Measurements from ENCODE around the gene DAG1. TPM values are rescaled to one million over a fixed set of nuclear protein-coding genes. Genes with fewer than 3 reads are reported as not detected.

Gene DAG1
- total RNA-seq, 5 donors from 2014 or later (not counting 1 experiment from before 2014, with no cell fraction given) = 16.5 to 19.4 (median 18.1) TPM

DNA sequence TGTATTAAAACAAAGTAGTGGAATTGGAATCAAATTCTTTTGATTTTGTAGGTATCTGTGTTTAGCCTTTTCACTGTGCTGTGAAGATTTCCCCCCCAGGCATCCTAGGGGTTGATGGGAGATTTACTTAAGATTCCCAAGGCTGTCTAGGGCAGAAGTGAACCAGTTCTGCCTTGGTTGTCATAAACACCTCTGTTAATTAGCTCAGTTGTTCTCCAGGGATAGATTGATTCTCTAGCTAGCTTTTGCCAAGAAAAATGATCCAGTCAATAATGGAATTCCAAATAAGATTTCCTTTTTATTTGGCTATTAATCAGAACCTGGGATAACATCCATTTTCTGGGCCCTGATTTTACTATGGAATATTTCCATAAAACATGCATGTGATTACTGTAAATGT, 12.7 kb downstream of the DAG1 start:
- POLR2A ChIA-PET = interaction anchor here in 1 of 2 donors (0.7 kb wide), 1 partner anchor 923 kb away, joined by 3 read pairs; no protein-coding TSS in a partner anchor

GRCh38 chr3:49484471-49484870, 14.4 kb downstream of the DAG1 start:
- H3K9me3 Mint-ChIP-seq = no peaks in the 10 kb centered on the region
- peaks cover 0 to 9% of the 10 kb centered on the region in 2 donors for H3K36me3 ChIP-seq (ENCODE audit: control insufficient read depth in 2 of 2, extremely low read depth in 1 of 2, insufficient read depth in 1 of 2, low read length in 1 of 2)
- WGBS (ENCODE audit: insufficient coverage) = 0% methylated on average over 1 of the region's 3 CpGs
- no peaks in the 10 kb centered on the region for H3K27me3 Mint-ChIP-seq
- POLR2A ChIA-PET = no interaction called here
- H3K4me1 Mint-ChIP-seq = peaks cover 0 to 27% (median 12%) of the 10 kb centered on the region in 3 donors
- no peaks in the 10 kb centered on the region for H3K27me3 ChIP-seq (replicated peaks in 1 of 2; ENCODE audit: control insufficient read depth in 2 of 2, extremely low read depth in 1 of 2, insufficient read depth in 2 of 2, low read length in 1 of 2)
- H3K4me3 Mint-ChIP-seq = no peak overlapping the region
- no peaks in the 10 kb centered on the region for H3K9me3 ChIP-seq
- ATAC-seq (replicated peaks in 1 of 4) (no peak), DNase-seq (no peak)
- peaks cover 0 to 3% of the 10 kb centered on the region in 2 experiments for H3K4me1 ChIP-seq (ENCODE audit: control insufficient read depth in 1 of 2, extremely low read depth in 1 of 2, insufficient read depth in 2 of 2, low read length in 2 of 2)
- no peak overlapping the region for H3K27ac Mint-ChIP-seq
- no peak overlapping the region for H3K27ac ChIP-seq (ENCODE audit: low read length)
- CTCF ChIA-PET = interaction anchor here in 1 of 2 donors (0.6 kb wide), 1 partner anchor 721 kb away, joined by 3 read pairs; no protein-coding TSS in a partner anchor
- no peak overlapping the region for H3K4me3 ChIP-seq (ENCODE audit: control insufficient read depth in 1 of 2, extremely low read depth in 1 of 2, low read length in 1 of 2)
- H3K36me3 Mint-ChIP-seq = peaks cover 21% of the 10 kb centered on the region

More for the DNA sequence above, 12.7 kb downstream of the DAG1 start:
- Mint-ChIP-seq H3K4me3 (no peak overlapping the region), H3K27ac (no peak overlapping the region), H3K9me3 (no peaks in the 10 kb centered on the region), H3K36me3 (peaks cover 13% of the 10 kb centered on the region), H3K4me1 (peaks cover 0 to 23% (median 9%) of the 10 kb centered on the region in 3 donors), H3K27me3 (no peaks in the 10 kb centered on the region)
- Histone ChIP-seq H3K4me1 (ENCODE audit: control insufficient read depth in 1 of 2, extremely low read depth in 1 of 2, insufficient read depth in 2 of 2, low read length in 2 of 2) (peaks cover 0 to 3% of the 10 kb centered on the region in 2 experiments), H3K27me3 (replicated peaks in 1 of 2; ENCODE audit: control insufficient read depth in 2 of 2, extremely low read depth in 1 of 2, insufficient read depth in 2 of 2, low read length in 1 of 2) (no peaks in the 10 kb centered on the region), H3K27ac (ENCODE audit: low read length) (no peak overlapping the region), H3K9me3 (no peaks in the 10 kb centered on the region), H3K36me3 (ENCODE audit: control insufficient read depth in 2 of 2, extremely low read depth in 1 of 2, insufficient read depth in 1 of 2, low read length in 1 of 2) (peaks cover 0 to 10% of the 10 kb centered on the region in 2 donors), H3K4me3 (ENCODE audit: control insufficient read depth in 1 of 2, extremely low read depth in 1 of 2, low read length in 1 of 2) (no peak overlapping the region)
- CTCF ChIA-PET = no interaction called here
- ATAC-seq (replicated peaks in 1 of 4) (no peak), DNase-seq (no peak)

- no peak overlapping the region for H3K27ac Mint-ChIP-seq
- ChIA-PET CTCF (interaction anchor here in 1 of 2 donors (0.7 kb wide), 1 partner anchor 21 kb away, joined by 3 read pairs; no protein-coding TSS in a partner anchor), POLR2A (interaction anchor here in 1 of 2 donors (0.6 kb wide), 1 partner anchor 10 kb away, joined by 4 read pairs; no protein-coding TSS in a partner anchor)
- ATAC-seq (replicated peaks in 1 of 4) (no peak), DNase-seq (no peak)
- no peaks in the 10 kb centered on the region for H3K27me3 Mint-ChIP-seq
- Histone ChIP-seq H3K4me1 (ENCODE audit: control insufficient read depth in 1 of 2, extremely low read depth in 1 of 2, insufficient read depth in 2 of 2, low read length in 2 of 2) (peaks cover 0 to 3% of the 10 kb centered on the region in 2 experiments), H3K27ac (ENCODE audit: low read length) (no peak overlapping the region), H3K9me3 (no peaks in the 10 kb centered on the region), H3K36me3 (ENCODE audit: control insufficient read depth in 2 of 2, extremely low read depth in 1 of 2, insufficient read depth in 1 of 2, low read length in 1 of 2) (peaks cover 0 to 12% of the 10 kb centered on the region in 2 donors), H3K27me3 (replicated peaks in 1 of 2; ENCODE audit: control insufficient read depth in 2 of 2, extremely low read depth in 1 of 2, insufficient read depth in 2 of 2, low read length in 1 of 2) (no peaks in the 10 kb centered on the region), H3K4me3 (ENCODE audit: control insufficient read depth in 1 of 2, extremely low read depth in 1 of 2, low read length in 1 of 2) (no peak overlapping the region)
- peaks cover 27% of the 10 kb centered on the region for H3K36me3 Mint-ChIP-seq
- no peaks in the 10 kb centered on the region for H3K9me3 Mint-ChIP-seq
- peaks cover 9 to 15% (median 15%) of the 10 kb centered on the region in 3 donors for H3K4me1 Mint-ChIP-seq
- 90% methylated on average over 2 of the region's 7 CpGs for WGBS (ENCODE audit: insufficient coverage)
- H3K4me3 Mint-ChIP-seq = no peak overlapping the region
These were observed 19.2 kb downstream of the DAG1 start for GRCh38 chr3:49489247-49489646.

GRCh38 chr3:49492969-49493368, 22.9 kb downstream of the DAG1 start:
- CTCF ChIA-PET = interaction anchor here in 1 of 2 donors (0.7 kb wide), 1 partner anchor 17 kb away, joined by 5 read pairs; no protein-coding TSS in a partner anchor
- Histone ChIP-seq H3K27ac (ENCODE audit: low read length) (no peak overlapping the region), H3K9me3 (no peaks in the 10 kb centered on the region), H3K27me3 (replicated peaks in 1 of 2; ENCODE audit: control insufficient read depth in 2 of 2, extremely low read depth in 1 of 2, insufficient read depth in 2 of 2, low read length in 1 of 2) (no peaks in the 10 kb centered on the region), H3K4me3 (ENCODE audit: control insufficient read depth in 1 of 2, extremely low read depth in 1 of 2, low read length in 1 of 2) (no peak overlapping the region), H3K4me1 (ENCODE audit: control insufficient read depth in 1 of 2, extremely low read depth in 1 of 2, insufficient read depth in 2 of 2, low read length in 2 of 2) (no peaks in the 10 kb centered on the region), H3K36me3 (ENCODE audit: control insufficient read depth in 2 of 2, extremely low read depth in 1 of 2, insufficient read depth in 1 of 2, low read length in 1 of 2) (peaks cover 0 to 8% of the 10 kb centered on the region in 2 donors)
- Mint-ChIP-seq H3K36me3 (peaks cover 22% of the 10 kb centered on the region), H3K27ac (no peak overlapping the region), H3K9me3 (no peaks in the 10 kb centered on the region), H3K4me1 (peaks cover 9 to 14% (median 11%) of the 10 kb centered on the region in 3 donors), H3K27me3 (no peaks in the 10 kb centered on the region), H3K4me3 (no peak overlapping the region)
- 100% methylated on average over 2 of the region's 4 CpGs for WGBS (ENCODE audit: insufficient coverage)
- DNase-seq = no peak
- no peak for ATAC-seq (replicated peaks in 1 of 4)
- POLR2A ChIA-PET = interaction anchor here in 1 of 2 donors (0.7 kb wide), 1 partner anchor 564 kb away, joined by 20 read pairs; no protein-coding TSS in a partner anchor

DNA sequence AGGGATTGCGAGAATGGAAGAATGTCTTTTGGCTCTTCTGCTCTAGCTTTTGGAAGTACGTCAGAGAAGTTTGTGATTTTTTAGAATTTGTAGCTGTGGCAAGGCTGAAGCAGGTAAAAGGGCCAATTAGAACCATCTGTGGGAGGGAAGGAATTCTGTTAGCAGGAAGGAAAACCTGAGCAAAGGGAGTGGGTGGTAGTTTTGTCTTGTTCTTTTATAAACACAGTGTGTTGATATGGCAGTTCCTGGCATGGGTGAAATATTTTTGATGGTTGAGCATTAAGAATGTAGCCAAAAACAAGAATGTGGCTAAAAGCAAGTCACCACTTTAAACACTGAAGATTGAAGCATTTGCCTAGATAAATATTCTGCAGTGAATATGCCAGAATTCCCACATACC, 23.8 kb downstream of the DAG1 start:
- Histone ChIP-seq H3K9me3 (no peaks in the 10 kb centered on the region), H3K36me3 (ENCODE audit: control insufficient read depth in 2 of 2, extremely low read depth in 1 of 2, insufficient read depth in 1 of 2, low read length in 1 of 2) (peaks cover 0 to 3% of the 10 kb centered on the region in 2 donors), H3K4me1 (ENCODE audit: control insufficient read depth in 1 of 2, extremely low read depth in 1 of 2, insufficient read depth in 2 of 2, low read length in 2 of 2) (no peaks in the 10 kb centered on the region), H3K27ac (ENCODE audit: low read length) (no peak overlapping the region), H3K4me3 (ENCODE audit: control insufficient read depth in 1 of 2, extremely low read depth in 1 of 2, low read length in 1 of 2) (no peak overlapping the region), H3K27me3 (replicated peaks in 1 of 2; ENCODE audit: control insufficient read depth in 2 of 2, extremely low read depth in 1 of 2, insufficient read depth in 2 of 2, low read length in 1 of 2) (no peaks in the 10 kb centered on the region)
- DNase-seq = no peak
- no peak overlapping the region for H3K4me3 Mint-ChIP-seq
- no peaks in the 10 kb centered on the region for H3K27me3 Mint-ChIP-seq
- H3K4me1 Mint-ChIP-seq = peaks cover 9 to 14% (median 11%) of the 10 kb centered on the region in 3 donors
- WGBS (ENCODE audit: insufficient coverage) = 94% methylated on average over 2 of the region's 2 CpGs
- H3K36me3 Mint-ChIP-seq = peaks cover 18% of the 10 kb centered on the region
- POLR2A ChIA-PET = interaction anchor here in 1 of 2 donors (0.6 kb wide), 1 partner anchor 14 kb away, joined by 9 read pairs; no protein-coding TSS in a partner anchor
- no peak for ATAC-seq (replicated peaks in 1 of 4)
- CTCF ChIA-PET = no interaction called here
- H3K9me3 Mint-ChIP-seq = no peaks in the 10 kb centered on the region
- H3K27ac Mint-ChIP-seq = no peak overlapping the region

GRCh38 chr3:49495023-49495422, 25.0 kb downstream of the DAG1 start:
- no peak for ATAC-seq (replicated peaks in 1 of 4)
- no peak for DNase-seq
- no peaks in the 10 kb centered on the region for H3K9me3 Mint-ChIP-seq
- Histone ChIP-seq H3K27ac (ENCODE audit: low read length) (no peak overlapping the region), H3K4me3 (ENCODE audit: control insufficient read depth in 1 of 2, extremely low read depth in 1 of 2, low read length in 1 of 2) (no peak overlapping the region), H3K9me3 (no peaks in the 10 kb centered on the region), H3K36me3 (ENCODE audit: control insufficient read depth in 2 of 2, extremely low read depth in 1 of 2, insufficient read depth in 1 of 2, low read length in 1 of 2) (peaks cover 0 to 3% of the 10 kb centered on the region in 2 donors), H3K4me1 (ENCODE audit: control insufficient read depth in 1 of 2, extremely low read depth in 1 of 2, insufficient read depth in 2 of 2, low read length in 2 of 2) (peaks cover 0 to 2% of the 10 kb centered on the region in 2 experiments), H3K27me3 (replicated peaks in 1 of 2; ENCODE audit: control insufficient read depth in 2 of 2, extremely low read depth in 1 of 2, insufficient read depth in 2 of 2, low read length in 1 of 2) (no peaks in the 10 kb centered on the region)
- ChIA-PET POLR2A (no interaction called here), CTCF (no interaction called here)
- peaks cover 9 to 17% (median 11%) of the 10 kb centered on the region in 3 donors for H3K4me1 Mint-ChIP-seq
- no peaks in the 10 kb centered on the region for H3K27me3 Mint-ChIP-seq
- no peak overlapping the region for H3K27ac Mint-ChIP-seq
- peaks cover 9% of the 10 kb centered on the region for H3K36me3 Mint-ChIP-seq
- H3K4me3 Mint-ChIP-seq = no peak overlapping the region
